ENCODE results near the gene WDR4. TPM values are rescaled to one million over a fixed set of nuclear protein-coding genes. Genes with fewer than 3 reads are reported as not detected.

WDR4 gene
- total and polyA plus RNA-seq, 9 of the 15 experiments (the other 6 are each of a cell fraction or from before 2014, with no cell fraction given), result 5.4 to 95.4 (median 32.1) TPM

GRCh38 chr21:42892931-42893755 lies 13.8 kb upstream of the WDR4 start, which contains the start of gene NDUFV3 (continued):
- no peak for TF ChIP-seq E4F1 (CRISPR knock-in tag; IDR thresholded peaks at IDR 0.05; ENCODE audit: borderline replicate concordance)
- TF ChIP-seq BDP1 (IDR thresholded peaks at IDR 0.05; ENCODE audit: insufficient read depth, insufficient read length), result no peak
- no peak for TF ChIP-seq IFI16 (CRISPR knock-in tag; IDR thresholded peaks at IDR 0.05)
- no peak for TF ChIP-seq MEF2A (IDR thresholded peaks at IDR 0.05; ENCODE audit: control insufficient read depth, low read depth, low read length)
- TF ChIP-seq ZFPM2 (CRISPR knock-in tag; IDR thresholded peaks at IDR 0.05), result peak; percentile 82; the same call in 1 of the 2 replicates
- TF ChIP-seq, protein P1, sequence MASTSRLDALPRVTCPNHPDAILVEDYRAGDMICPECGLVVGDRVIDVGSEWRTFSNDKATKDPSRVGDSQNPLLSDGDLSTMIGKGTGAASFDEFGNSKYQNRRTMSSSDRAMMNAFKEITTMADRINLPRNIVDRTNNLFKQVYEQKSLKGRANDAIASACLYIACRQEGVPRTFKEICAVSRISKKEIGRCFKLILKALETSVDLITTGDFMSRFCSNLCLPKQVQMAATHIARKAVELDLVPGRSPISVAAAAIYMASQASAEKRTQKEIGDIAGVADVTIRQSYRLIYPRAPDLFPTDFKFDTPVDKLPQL (IDR thresholded peaks at IDR 0.05; ENCODE audit: extremely low read depth, insufficient read length), result no peak
- peak; percentile 23 for TF ChIP-seq DACH1 (IDR thresholded peaks at IDR 0.05; ENCODE audit: partially characterized antibody)
- TF ChIP-seq ZNF639 (CRISPR knock-in tag; conservative IDR thresholded peaks at IDR 0.05 in 1 of 2, IDR thresholded peaks at IDR 0.05 in 1 of 2), result peak; percentile 31 to 89; a peak in 2 of 4 replicates
- TF ChIP-seq TRIM25 (IDR thresholded peaks at IDR 0.05; ENCODE audit: borderline replicate concordance), result no peak
- TF ChIP-seq THRB (CRISPR knock-in tag; conservative IDR thresholded peaks at IDR 0.05), result no peak
- TF ChIP-seq ETS2 (tag; IDR thresholded peaks at IDR 0.05; ENCODE audit: borderline replicate concordance, poor library complexity, severe bottlenecking), result no peak
- peak; percentile 69 for TF ChIP-seq FOS (IDR thresholded peaks at IDR 0.05; ENCODE audit: extremely low read depth, insufficient read length)
- peak in 1 of 2 experiments; percentile 40; a peak in 1 of 4 replicates for TF ChIP-seq KDM4B (IDR thresholded peaks at IDR 0.05; ENCODE audit: borderline replicate concordance in 2 of 2, low read depth in 1 of 2)
- TF ChIP-seq NONO (IDR thresholded peaks at IDR 0.05; ENCODE audit: low read depth in 2 of 2, low read length in 1 of 2), result peak; percentile 85 to 89; a peak in 3 of 4 replicates
- TF ChIP-seq ETS1 (conservative IDR thresholded peaks at IDR 0.05; ENCODE audit: control insufficient read depth, low read depth, low read length), result peak; percentile 72
